ENCODE results near the gene CDK5. TPM values are rescaled to one million over a fixed set of nuclear protein-coding genes. Genes with fewer than 3 reads are reported as not detected.

Gene CDK5
- total and polyA plus RNA-seq, 2 of the 13 experiments (the other 11 are each of a cell fraction or from before 2014, with no cell fraction given): 16.4 to 21.3 TPM

DNA sequence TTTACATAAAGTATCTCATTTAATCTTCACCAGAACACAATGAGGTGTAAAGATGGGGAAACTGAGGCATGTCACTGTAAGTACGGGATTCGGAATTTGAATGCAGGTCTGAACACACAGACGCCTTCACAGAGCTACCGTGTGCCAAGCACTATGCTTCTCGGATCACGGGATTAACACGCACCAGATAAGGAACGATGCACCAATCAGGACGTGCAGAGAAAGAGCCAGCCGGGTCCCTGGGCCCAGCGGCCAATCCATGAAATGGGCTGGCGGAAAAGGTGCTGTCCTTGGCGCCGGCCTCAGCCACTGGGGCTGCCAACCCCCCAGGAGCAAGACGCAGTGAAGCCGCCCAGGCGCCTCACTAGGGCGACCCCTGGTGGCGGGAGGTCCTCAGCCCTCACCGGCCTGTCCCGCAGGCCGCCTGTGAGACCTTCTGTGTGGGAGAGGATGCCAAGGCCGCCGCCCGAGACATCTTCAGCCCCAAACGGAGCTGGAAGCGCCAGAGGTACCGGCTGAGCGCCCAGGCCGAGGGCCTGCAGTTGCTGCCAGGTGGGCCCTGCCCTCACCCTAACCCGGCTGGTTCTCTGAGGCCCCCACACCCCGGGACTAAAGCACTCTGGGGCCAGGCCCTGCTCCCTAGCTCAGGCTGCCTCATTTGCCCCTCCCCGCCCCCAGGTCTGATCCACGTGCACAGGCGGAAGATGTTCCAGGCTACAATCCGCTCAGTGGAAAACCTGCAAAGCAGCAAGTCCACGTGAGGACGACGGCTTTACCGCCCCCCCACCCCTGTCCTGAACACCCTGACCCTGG lies 49.0 kb downstream of the CDK5 start (continued):
- TF ChIP-seq, protein P1, sequence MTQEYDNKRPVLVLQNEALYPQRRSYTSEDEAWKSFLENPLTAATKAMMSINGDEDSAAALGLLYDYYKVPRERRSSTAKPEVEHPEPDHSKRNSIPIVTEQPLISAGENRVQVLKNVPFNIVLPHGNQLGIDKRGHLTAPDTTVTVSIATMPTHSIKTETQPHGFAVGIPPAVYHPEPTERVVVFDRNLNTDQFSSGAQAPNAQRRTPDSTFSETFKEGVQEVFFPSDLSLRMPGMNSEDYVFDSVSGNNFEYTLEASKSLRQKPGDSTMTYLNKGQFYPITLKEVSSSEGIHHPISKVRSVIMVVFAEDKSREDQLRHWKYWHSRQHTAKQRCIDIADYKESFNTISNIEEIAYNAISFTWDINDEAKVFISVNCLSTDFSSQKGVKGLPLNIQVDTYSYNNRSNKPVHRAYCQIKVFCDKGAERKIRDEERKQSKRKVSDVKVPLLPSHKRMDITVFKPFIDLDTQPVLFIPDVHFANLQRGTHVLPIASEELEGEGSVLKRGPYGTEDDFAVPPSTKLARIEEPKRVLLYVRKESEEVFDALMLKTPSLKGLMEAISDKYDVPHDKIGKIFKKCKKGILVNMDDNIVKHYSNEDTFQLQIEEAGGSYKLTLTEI (CRISPR knock-in tag; conservative IDR thresholded peaks at IDR 0.05): no peak
- TF ChIP-seq, protein P2, sequence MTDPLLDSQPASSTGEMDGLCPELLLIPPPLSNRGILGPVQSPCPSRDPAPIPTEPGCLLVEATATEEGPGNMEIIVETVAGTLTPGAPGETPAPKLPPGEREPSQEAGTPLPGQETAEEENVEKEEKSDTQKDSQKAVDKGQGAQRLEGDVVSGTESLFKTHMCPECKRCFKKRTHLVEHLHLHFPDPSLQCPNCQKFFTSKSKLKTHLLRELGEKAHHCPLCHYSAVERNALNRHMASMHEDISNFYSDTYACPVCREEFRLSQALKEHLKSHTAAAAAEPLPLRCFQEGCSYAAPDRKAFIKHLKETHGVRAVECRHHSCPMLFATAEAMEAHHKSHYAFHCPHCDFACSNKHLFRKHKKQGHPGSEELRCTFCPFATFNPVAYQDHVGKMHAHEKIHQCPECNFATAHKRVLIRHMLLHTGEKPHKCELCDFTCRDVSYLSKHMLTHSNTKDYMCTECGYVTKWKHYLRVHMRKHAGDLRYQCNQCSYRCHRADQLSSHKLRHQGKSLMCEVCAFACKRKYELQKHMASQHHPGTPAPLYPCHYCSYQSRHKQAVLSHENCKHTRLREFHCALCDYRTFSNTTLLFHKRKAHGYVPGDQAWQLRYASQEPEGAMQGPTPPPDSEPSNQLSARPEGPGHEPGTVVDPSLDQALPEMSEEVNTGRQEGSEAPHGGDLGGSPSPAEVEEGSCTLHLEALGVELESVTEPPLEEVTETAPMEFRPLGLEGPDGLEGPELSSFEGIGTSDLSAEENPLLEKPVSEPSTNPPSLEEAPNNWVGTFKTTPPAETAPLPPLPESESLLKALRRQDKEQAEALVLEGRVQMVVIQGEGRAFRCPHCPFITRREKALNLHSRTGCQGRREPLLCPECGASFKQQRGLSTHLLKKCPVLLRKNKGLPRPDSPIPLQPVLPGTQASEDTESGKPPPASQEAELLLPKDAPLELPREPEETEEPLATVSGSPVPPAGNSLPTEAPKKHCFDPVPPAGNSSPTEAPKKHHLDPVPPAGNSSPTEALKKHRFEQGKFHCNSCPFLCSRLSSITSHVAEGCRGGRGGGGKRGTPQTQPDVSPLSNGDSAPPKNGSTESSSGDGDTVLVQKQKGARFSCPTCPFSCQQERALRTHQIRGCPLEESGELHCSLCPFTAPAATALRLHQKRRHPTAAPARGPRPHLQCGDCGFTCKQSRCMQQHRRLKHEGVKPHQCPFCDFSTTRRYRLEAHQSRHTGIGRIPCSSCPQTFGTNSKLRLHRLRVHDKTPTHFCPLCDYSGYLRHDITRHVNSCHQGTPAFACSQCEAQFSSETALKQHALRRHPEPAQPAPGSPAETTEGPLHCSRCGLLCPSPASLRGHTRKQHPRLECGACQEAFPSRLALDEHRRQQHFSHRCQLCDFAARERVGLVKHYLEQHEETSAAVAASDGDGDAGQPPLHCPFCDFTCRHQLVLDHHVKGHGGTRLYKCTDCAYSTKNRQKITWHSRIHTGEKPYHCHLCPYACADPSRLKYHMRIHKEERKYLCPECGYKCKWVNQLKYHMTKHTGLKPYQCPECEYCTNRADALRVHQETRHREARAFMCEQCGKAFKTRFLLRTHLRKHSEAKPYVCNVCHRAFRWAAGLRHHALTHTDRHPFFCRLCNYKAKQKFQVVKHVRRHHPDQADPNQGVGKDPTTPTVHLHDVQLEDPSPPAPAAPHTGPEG (CRISPR knock-in tag; IDR thresholded peaks at IDR 0.05): no peak
- no peak for TF ChIP-seq ZNF451 (CRISPR knock-in tag; IDR thresholded peaks at IDR 0.05)
- TF ChIP-seq FOXA3 (CRISPR knock-in tag; IDR thresholded peaks at IDR 0.05): peak; percentile 51
- no peak for TF ChIP-seq ZFP36 (IDR thresholded peaks at IDR 0.05; ENCODE audit: borderline replicate concordance, low read depth, low read length, partially characterized antibody)
- no peak for TF ChIP-seq TEAD2 (CRISPR knock-in tag; IDR thresholded peaks at IDR 0.05)
- TF ChIP-seq, protein P3, sequence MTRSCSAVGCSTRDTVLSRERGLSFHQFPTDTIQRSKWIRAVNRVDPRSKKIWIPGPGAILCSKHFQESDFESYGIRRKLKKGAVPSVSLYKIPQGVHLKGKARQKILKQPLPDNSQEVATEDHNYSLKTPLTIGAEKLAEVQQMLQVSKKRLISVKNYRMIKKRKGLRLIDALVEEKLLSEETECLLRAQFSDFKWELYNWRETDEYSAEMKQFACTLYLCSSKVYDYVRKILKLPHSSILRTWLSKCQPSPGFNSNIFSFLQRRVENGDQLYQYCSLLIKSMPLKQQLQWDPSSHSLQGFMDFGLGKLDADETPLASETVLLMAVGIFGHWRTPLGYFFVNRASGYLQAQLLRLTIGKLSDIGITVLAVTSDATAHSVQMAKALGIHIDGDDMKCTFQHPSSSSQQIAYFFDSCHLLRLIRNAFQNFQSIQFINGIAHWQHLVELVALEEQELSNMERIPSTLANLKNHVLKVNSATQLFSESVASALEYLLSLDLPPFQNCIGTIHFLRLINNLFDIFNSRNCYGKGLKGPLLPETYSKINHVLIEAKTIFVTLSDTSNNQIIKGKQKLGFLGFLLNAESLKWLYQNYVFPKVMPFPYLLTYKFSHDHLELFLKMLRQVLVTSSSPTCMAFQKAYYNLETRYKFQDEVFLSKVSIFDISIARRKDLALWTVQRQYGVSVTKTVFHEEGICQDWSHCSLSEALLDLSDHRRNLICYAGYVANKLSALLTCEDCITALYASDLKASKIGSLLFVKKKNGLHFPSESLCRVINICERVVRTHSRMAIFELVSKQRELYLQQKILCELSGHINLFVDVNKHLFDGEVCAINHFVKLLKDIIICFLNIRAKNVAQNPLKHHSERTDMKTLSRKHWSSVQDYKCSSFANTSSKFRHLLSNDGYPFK (CRISPR knock-in tag; IDR thresholded peaks at IDR 0.05; ENCODE audit: borderline replicate concordance): peak; percentile 58; the same call in 1 of the 2 replicates
- TF ChIP-seq, protein P4, sequence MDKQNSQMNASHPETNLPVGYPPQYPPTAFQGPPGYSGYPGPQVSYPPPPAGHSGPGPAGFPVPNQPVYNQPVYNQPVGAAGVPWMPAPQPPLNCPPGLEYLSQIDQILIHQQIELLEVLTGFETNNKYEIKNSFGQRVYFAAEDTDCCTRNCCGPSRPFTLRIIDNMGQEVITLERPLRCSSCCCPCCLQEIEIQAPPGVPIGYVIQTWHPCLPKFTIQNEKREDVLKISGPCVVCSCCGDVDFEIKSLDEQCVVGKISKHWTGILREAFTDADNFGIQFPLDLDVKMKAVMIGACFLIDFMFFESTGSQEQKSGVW (CRISPR knock-in tag; IDR thresholded peaks at IDR 0.05; ENCODE audit: borderline replicate concordance): no peak
- TF ChIP-seq ARHGAP35 (CRISPR knock-in tag; IDR thresholded peaks at IDR 0.05; ENCODE audit: borderline replicate concordance): no peak
- peak; percentile 86 for TF ChIP-seq ZFX (CRISPR knock-in tag; IDR thresholded peaks at IDR 0.05; ENCODE audit: low read depth)
- TF ChIP-seq, protein P5, sequence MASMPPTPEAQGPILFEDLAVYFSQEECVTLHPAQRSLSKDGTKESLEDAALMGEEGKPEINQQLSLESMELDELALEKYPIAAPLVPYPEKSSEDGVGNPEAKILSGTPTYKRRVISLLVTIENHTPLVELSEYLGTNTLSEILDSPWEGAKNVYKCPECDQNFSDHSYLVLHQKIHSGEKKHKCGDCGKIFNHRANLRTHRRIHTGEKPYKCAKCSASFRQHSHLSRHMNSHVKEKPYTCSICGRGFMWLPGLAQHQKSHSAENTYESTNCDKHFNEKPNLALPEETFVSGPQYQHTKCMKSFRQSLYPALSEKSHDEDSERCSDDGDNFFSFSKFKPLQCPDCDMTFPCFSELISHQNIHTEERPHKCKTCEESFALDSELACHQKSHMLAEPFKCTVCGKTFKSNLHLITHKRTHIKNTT (CRISPR knock-in tag; IDR thresholded peaks at IDR 0.05): no peak
- TF ChIP-seq KLF15 (CRISPR knock-in tag; IDR thresholded peaks at IDR 0.05; ENCODE audit: borderline replicate concordance): no peak
- TF ChIP-seq MTF1 (CRISPR knock-in tag; IDR thresholded peaks at IDR 0.05): no peak

Data from HepG2 (cell line).